ENCODE measurements around the gene ZNF503. TPM values are rescaled to one million over a fixed set of nuclear protein-coding genes. Genes with fewer than 3 reads are reported as not detected.

ZNF503 gene
- total and polyA plus RNA-seq, 10 of the 15 experiments (the other 5 are each of a cell fraction or from before 2014, with no cell fraction given) = 0.05 to 1.1 (median 0.11) TPM; not detected in 1

- TF ChIP-seq BHLHE40 (IDR thresholded peaks at IDR 0.05; ENCODE audit: borderline replicate concordance in 1 of 2, low read depth in 2 of 2, low read length in 1 of 2) (no peak), CHD4 (IDR thresholded peaks at IDR 0.05) (no peak), HDAC2 (IDR thresholded peaks at IDR 0.05) (no peak), MYC (IDR thresholded peaks at IDR 0.05; ENCODE audit: insufficient read depth, insufficient read length, insufficient replicate concordance, low read length, severe bottlenecking) (no peak), FOXM1 (IDR thresholded peaks at IDR 0.05; ENCODE audit: low read depth, low read length) (no peak)
- TF ChIP-seq, protein P1, sequence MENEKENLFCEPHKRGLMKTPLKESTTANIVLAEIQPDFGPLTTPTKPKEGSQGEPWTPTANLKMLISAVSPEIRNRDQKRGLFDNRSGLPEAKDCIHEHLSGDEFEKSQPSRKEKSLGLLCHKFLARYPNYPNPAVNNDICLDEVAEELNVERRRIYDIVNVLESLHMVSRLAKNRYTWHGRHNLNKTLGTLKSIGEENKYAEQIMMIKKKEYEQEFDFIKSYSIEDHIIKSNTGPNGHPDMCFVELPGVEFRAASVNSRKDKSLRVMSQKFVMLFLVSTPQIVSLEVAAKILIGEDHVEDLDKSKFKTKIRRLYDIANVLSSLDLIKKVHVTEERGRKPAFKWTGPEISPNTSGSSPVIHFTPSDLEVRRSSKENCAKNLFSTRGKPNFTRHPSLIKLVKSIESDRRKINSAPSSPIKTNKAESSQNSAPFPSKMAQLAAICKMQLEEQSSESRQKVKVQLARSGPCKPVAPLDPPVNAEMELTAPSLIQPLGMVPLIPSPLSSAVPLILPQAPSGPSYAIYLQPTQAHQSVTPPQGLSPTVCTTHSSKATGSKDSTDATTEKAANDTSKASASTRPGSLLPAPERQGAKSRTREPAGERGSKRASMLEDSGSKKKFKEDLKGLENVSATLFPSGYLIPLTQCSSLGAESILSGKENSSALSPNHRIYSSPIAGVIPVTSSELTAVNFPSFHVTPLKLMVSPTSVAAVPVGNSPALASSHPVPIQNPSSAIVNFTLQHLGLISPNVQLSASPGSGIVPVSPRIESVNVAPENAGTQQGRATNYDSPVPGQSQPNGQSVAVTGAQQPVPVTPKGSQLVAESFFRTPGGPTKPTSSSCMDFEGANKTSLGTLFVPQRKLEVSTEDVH (IDR thresholded peaks at IDR 0.05; ENCODE audit: low read depth, partially characterized antibody) = no peak
Measured at GRCh38 chr10:75358132-75358531, 43.4 kb downstream of the ZNF503 start (continued).

DNA sequence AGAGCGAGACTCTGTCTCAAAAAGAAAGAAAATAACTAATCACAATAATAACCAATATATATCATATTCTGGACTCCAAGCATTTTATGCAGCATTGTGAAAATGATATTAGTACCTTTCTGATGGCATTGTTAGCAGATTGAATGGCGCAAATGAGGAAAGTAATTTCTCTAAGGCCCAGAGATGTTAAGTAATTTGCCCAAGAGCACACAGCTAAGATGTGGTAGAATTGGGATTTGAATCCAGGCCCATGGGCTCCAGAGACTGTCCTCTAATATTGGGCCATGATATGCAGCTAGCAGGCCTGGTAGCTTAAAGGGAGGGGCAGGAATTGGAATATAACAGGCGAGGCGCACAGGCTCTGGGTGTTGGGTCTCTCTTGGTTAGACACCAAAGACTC lies 44.1 kb downstream of the ZNF503 start:
- ChIA-PET SMC1A (ENCODE audit: uncharacterized antibody, unreplicated experiment) (no interaction called here), CTCF (no interaction called here), POLR2A (no interaction called here), RAD21 (ENCODE audit: unreplicated experiment) (interaction anchor here (1.0 kb wide), 1 partner anchor 62 kb away, joined by 4 read pairs; no protein-coding TSS in a partner anchor)
- no TSS peak for BruUV-seq (replicated peaks)
- no peaks in the 10 kb centered on the region for H3K9me3 ChIP-seq (replicated peaks; ENCODE audit: control insufficient read depth, insufficient read depth, low read length)
- no peak overlapping the region for H3K4me3 ChIP-seq
- 48% methylated on average over 4 of the region's 4 CpGs for WGBS (ENCODE audit: insufficient coverage, insufficient replicate concordance, low lambda C conversion rate, missing lambda C conversion rate)
- intact Hi-C loops (cut with micrococcal nuclease; ENCODE audit: unreplicated experiment) (no loop called here), in situ Hi-C loops (cut with MboI) (no loop called here)
- no peak overlapping the region for H3K4me2 ChIP-seq (ENCODE audit: control insufficient read depth, insufficient read depth)
- H3K4me1 ChIP-seq (ENCODE audit: control insufficient read depth, insufficient read depth, low read length) = no peaks in the 10 kb centered on the region
- no peaks in the 10 kb centered on the region for H3K79me2 ChIP-seq (ENCODE audit: control insufficient read depth, insufficient read depth, low read length)
- H2AFZ ChIP-seq (ENCODE audit: control insufficient read depth, low read depth, low read length) = no peak overlapping the region
- FAIRE-seq = no peak
- no peaks in the 10 kb centered on the region for H3K36me3 ChIP-seq (ENCODE audit: control insufficient read depth in 2 of 2, insufficient read depth in 2 of 2, low read length in 1 of 2)
- H3K9ac ChIP-seq (ENCODE audit: control insufficient read depth, insufficient read depth, low read length) = no peak overlapping the region
- no peaks in the 10 kb centered on the region; a peak in 1 of 4 replicates for H3K27me3 ChIP-seq (replicated peaks in 1 of 2; ENCODE audit: control insufficient read depth in 2 of 2, insufficient read depth in 2 of 2, low read length in 1 of 2)
- ATAC-seq = no peak
- no peak for DNase-seq (ENCODE audit: low read depth, low spot score)
- H4K20me1 ChIP-seq (ENCODE audit: control insufficient read depth, insufficient read depth) = no peaks in the 10 kb centered on the region
- H3K27ac ChIP-seq (ENCODE audit: control insufficient read depth, insufficient read depth) = no peak overlapping the region
- TF ChIP-seq BHLHE40 (IDR thresholded peaks at IDR 0.05; ENCODE audit: borderline replicate concordance in 1 of 2, low read depth in 2 of 2, low read length in 1 of 2) (no peak), SUPT20H (IDR thresholded peaks at IDR 0.05; ENCODE audit: borderline replicate concordance, control insufficient read depth, low read depth, low read length) (no peak), POU2F2 (IDR thresholded peaks at IDR 0.05; ENCODE audit: borderline replicate concordance, low read depth, low read length) (no peak), FOS (IDR thresholded peaks at IDR 0.05; ENCODE audit: borderline replicate concordance, extremely low read depth, insufficient read length) (no peak), CHD2 (IDR thresholded peaks at IDR 0.05; ENCODE audit: borderline replicate concordance, low read depth, low read length) (no peak), SMAD5 (IDR thresholded peaks at IDR 0.05; ENCODE audit: low read depth) (no peak), SREBF1 (IDR thresholded peaks at IDR 0.05; ENCODE audit: low read length) (no peak), HDAC6 (IDR thresholded peaks at IDR 0.05; ENCODE audit: unreplicated experiment) (no peak), LARP7 (IDR thresholded peaks at IDR 0.05) (no peak), NFYA (IDR thresholded peaks at IDR 0.05; ENCODE audit: borderline replicate concordance, low read depth, low read length) (no peak), NFIC (IDR thresholded peaks at IDR 0.05; ENCODE audit: low read depth, low read length) (no peak)
- TF ChIP-seq, protein P2, sequence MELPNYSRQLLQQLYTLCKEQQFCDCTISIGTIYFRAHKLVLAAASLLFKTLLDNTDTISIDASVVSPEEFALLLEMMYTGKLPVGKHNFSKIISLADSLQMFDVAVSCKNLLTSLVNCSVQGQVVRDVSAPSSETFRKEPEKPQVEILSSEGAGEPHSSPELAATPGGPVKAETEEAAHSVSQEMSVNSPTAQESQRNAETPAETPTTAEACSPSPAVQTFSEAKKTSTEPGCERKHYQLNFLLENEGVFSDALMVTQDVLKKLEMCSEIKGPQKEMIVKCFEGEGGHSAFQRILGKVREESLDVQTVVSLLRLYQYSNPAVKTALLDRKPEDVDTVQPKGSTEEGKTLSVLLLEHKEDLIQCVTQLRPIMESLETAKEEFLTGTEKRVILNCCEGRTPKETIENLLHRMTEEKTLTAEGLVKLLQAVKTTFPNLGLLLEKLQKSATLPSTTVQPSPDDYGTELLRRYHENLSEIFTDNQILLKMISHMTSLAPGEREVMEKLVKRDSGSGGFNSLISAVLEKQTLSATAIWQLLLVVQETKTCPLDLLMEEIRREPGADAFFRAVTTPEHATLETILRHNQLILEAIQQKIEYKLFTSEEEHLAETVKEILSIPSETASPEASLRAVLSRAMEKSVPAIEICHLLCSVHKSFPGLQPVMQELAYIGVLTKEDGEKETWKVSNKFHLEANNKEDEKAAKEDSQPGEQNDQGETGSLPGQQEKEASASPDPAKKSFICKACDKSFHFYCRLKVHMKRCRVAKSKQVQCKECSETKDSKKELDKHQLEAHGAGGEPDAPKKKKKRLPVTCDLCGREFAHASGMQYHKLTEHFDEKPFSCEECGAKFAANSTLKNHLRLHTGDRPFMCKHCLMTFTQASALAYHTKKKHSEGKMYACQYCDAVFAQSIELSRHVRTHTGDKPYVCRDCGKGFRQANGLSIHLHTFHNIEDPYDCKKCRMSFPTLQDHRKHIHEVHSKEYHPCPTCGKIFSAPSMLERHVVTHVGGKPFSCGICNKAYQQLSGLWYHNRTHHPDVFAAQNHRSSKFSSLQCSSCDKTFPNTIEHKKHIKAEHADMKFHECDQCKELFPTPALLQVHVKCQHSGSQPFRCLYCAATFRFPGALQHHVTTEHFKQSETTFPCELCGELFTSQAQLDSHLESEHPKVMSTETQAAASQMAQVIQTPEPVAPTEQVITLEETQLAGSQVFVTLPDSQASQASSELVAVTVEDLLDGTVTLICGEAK (IDR thresholded peaks at IDR 0.05; ENCODE audit: borderline replicate concordance) = no peak

All from GM12878 (cell line).